ENCODE data around the gene DCST2.
A peak's percentile ranks its signal among the peaks of the same experiment; 100 is the strongest.

The DCST2 gene

DNA sequence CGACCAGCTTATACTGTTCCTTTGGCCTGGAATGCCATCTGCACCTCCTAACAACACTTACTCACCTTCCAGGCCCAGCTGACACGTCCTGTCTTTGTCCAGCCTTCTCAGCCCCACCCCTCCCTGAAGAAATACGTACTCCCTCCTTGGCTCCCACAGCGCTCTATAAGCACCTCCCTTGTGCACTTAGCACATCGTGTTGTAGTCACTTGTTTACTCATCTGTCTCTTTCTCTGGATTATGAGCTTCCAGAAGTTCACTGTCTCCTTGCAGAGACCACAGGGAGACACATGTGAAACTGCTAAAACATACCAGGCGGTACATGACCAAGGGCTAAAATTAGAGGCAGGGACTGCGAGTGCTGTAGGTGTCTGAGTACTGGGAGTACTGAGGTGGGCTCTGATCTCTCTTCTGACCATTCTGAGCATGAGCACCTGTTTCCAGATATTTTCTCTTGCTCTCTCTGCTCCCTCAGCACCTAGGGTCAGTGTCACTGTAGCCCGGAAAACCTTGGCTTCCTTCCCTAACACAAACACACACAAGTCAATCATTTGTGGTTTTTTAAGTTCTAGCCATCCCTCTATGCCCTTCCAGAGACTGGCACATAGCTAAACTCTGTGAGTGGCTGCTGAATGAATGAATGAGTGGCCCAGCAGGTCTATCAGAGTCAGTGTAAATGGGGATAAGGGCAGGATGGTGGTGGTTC lies 5.2 kb upstream of the DCST2 start:
- no peak overlapping the region for H2AFZ ChIP-seq (ENCODE audit: low read length)
- H3K14ac ChIP-seq (ENCODE audit: low read length): no peak overlapping the region
- no CpG with 5 or more reads among the region's 8 CpGs for WGBS, 2 donors (ENCODE audit: extremely low coverage in 2 of 2, insufficient read length in 2 of 2, insufficient replicate concordance in 1 of 2)
- DNase-seq (ENCODE audit: low spot score): no peak
- H3K36me3 ChIP-seq (replicated peaks in 1 of 2; ENCODE audit: control insufficient read depth in 2 of 2, insufficient read depth in 2 of 2, low read length in 2 of 2): no peaks in the 10 kb centered on the region
- no peak overlapping the region for H4K91ac ChIP-seq (ENCODE audit: low read depth, low read length, poor library complexity)
- no peak overlapping the region for H3K4ac ChIP-seq (ENCODE audit: low read length)
- no peak overlapping the region for H2BK15ac ChIP-seq (ENCODE audit: low read length)
- H3K4me2 ChIP-seq (ENCODE audit: insufficient read depth, low read length, poor library complexity, severe bottlenecking): no peak overlapping the region
- peaks cover 2 to 9% of the 10 kb centered on the region in 2 donors for H3K4me1 ChIP-seq (ENCODE audit: control insufficient read depth in 2 of 2, insufficient read depth in 1 of 2, low read depth in 1 of 2, low read length in 2 of 2)
- H3K9me3 ChIP-seq (replicated peaks in 1 of 2; ENCODE audit: control insufficient read depth in 2 of 2, insufficient read depth in 1 of 2, low read depth in 1 of 2, low read length in 2 of 2): peaks cover 0 to 3% of the 10 kb centered on the region in 2 donors
- H4K8ac ChIP-seq (ENCODE audit: low read depth, low read length): no peak overlapping the region
- H3K27me3 ChIP-seq (ENCODE audit: control insufficient read depth in 3 of 3, insufficient read depth in 3 of 3, low read depth in 1 of 3, low read length in 3 of 3): no peaks in the 10 kb centered on the region
- H3K18ac ChIP-seq (ENCODE audit: low read length): no peak overlapping the region
- no peak overlapping the region for H2BK5ac ChIP-seq (ENCODE audit: low read length)
- no peak overlapping the region for H2AK5ac ChIP-seq (ENCODE audit: low read depth, low read length)
- no peak overlapping the region for H2BK120ac ChIP-seq (ENCODE audit: low read depth, low read length)
- H3K4me3 ChIP-seq (ENCODE audit: low read length in 2 of 2): no peak overlapping the region
- H3K9ac ChIP-seq (ENCODE audit: low read depth, low read length, poor library complexity): no peak overlapping the region
- H3K79me1 ChIP-seq (ENCODE audit: low read depth, low read length): no peaks in the 10 kb centered on the region
- no peak overlapping the region for H3K27ac ChIP-seq (replicated peaks; ENCODE audit: low read length)
- no peak overlapping the region for H2BK12ac ChIP-seq (ENCODE audit: low read length)
- H3K23ac ChIP-seq (ENCODE audit: low read depth, low read length, poor library complexity): no peak overlapping the region

DNA sequence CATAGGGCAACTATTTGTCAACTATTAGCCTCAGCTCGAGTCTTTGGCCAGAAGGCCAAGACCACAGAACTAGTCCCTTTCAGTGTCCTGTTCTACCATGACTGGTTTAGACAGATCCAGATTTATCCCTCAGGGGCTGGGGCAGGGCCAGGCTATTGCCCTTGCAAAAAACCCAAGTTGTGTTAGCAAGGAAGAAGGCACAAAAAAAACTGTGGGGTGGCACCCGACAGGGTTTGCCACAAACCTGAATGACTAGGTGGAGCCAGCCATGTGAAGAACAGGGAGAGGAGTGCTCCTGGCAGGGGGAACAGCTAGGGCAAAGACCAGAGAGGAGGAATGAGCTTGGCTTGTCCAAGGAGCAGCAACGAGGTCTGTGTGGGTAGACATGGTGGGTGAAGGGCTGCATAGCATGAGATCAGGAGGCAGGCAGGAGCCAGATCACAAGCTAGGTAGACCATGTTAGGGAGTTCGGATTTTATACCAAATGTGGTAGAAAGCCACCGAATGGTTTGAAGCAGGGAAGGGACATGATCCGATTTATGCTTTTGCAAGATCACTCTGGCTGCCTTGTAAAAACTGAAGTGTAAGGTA lies 4.4 kb upstream of the DCST2 start:
- Histone ChIP-seq H2AFZ (ENCODE audit: low read length) (no peak overlapping the region), H3K4me1 (ENCODE audit: control insufficient read depth in 2 of 2, insufficient read depth in 1 of 2, low read depth in 1 of 2, low read length in 2 of 2) (peaks cover 2 to 9% of the 10 kb centered on the region in 2 donors), H4K91ac (ENCODE audit: low read depth, low read length, poor library complexity) (no peak overlapping the region)

DNA sequence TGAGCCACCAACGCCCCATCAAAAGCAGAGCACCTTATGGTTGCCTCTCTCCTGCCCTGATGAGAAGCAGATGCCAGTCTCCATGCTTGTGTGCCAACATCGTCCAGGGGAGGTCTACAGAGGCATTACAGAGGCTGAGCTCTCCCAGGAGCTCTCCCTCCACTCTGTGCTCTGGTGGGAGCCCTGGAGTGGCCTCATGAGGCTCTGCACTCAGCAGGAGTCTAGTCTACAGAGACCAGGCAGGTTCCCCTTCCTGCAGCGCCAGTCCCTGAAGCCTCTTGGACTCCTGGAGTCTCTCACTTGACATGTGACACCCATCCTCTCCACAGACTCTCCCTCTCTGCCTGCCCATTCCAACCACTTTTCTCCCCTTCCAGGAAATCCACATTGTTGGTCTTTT lies 3.5 kb upstream of the DCST2 start:
- no peaks in the 10 kb centered on the region for H3K79me1 ChIP-seq (ENCODE audit: low read depth, low read length)
- peaks cover 2 to 9% of the 10 kb centered on the region in 2 donors for H3K4me1 ChIP-seq (ENCODE audit: control insufficient read depth in 2 of 2, insufficient read depth in 1 of 2, low read depth in 1 of 2, low read length in 2 of 2)
- H3K27ac ChIP-seq (replicated peaks; ENCODE audit: low read length): no peak overlapping the region
- DNase-seq (ENCODE audit: low spot score): no peak
- H4K91ac ChIP-seq (ENCODE audit: low read depth, low read length, poor library complexity): no peak overlapping the region
- no peak overlapping the region for H3K23ac ChIP-seq (ENCODE audit: low read depth, low read length, poor library complexity)
- H3K9ac ChIP-seq (ENCODE audit: low read depth, low read length, poor library complexity): no peak overlapping the region
- no peaks in the 10 kb centered on the region for H3K9me3 ChIP-seq (replicated peaks in 1 of 2; ENCODE audit: control insufficient read depth in 2 of 2, insufficient read depth in 1 of 2, low read depth in 1 of 2, low read length in 2 of 2)
- H2BK12ac ChIP-seq (ENCODE audit: low read length): no peak overlapping the region
- H3K4ac ChIP-seq (ENCODE audit: low read length): no peak overlapping the region
- no peak overlapping the region for H3K4me2 ChIP-seq (ENCODE audit: insufficient read depth, low read length, poor library complexity, severe bottlenecking)
- H3K18ac ChIP-seq (ENCODE audit: low read length): no peak overlapping the region
- no peak overlapping the region for H2BK120ac ChIP-seq (ENCODE audit: low read depth, low read length)
- H3K4me3 ChIP-seq (ENCODE audit: low read length in 2 of 2): no peak overlapping the region
- H2BK5ac ChIP-seq (ENCODE audit: low read length): no peak overlapping the region
- no CpG with 5 or more reads among the region's 3 CpGs for WGBS, 2 donors (ENCODE audit: extremely low coverage in 2 of 2, insufficient read length in 2 of 2, insufficient replicate concordance in 1 of 2)
- no peak overlapping the region for H2BK15ac ChIP-seq (ENCODE audit: low read length)
- H2AFZ ChIP-seq (ENCODE audit: low read length): no peak overlapping the region
- no peaks in the 10 kb centered on the region for H3K36me3 ChIP-seq (replicated peaks in 1 of 2; ENCODE audit: control insufficient read depth in 2 of 2, insufficient read depth in 2 of 2, low read length in 2 of 2)
- no peak overlapping the region for H4K8ac ChIP-seq (ENCODE audit: low read depth, low read length)
- no peaks in the 10 kb centered on the region for H3K27me3 ChIP-seq (ENCODE audit: control insufficient read depth in 3 of 3, insufficient read depth in 3 of 3, low read depth in 1 of 3, low read length in 3 of 3)
- H3K14ac ChIP-seq (ENCODE audit: low read length): no peak overlapping the region
- H2AK5ac ChIP-seq (ENCODE audit: low read depth, low read length): peak overlapping the region; percentile 7

More for the DNA sequence above, 4.4 kb upstream of the DCST2 start:
- H2AK5ac ChIP-seq (ENCODE audit: low read depth, low read length): no peak overlapping the region
- H3K9ac ChIP-seq (ENCODE audit: low read depth, low read length, poor library complexity): no peak overlapping the region
- H3K27me3 ChIP-seq (ENCODE audit: control insufficient read depth in 3 of 3, insufficient read depth in 3 of 3, low read depth in 1 of 3, low read length in 3 of 3): no peaks in the 10 kb centered on the region
- no peak overlapping the region for H3K23ac ChIP-seq (ENCODE audit: low read depth, low read length, poor library complexity)
- H2BK5ac ChIP-seq (ENCODE audit: low read length): no peak overlapping the region
- H3K27ac ChIP-seq (replicated peaks; ENCODE audit: low read length): no peak overlapping the region
- no CpG with 5 or more reads among the region's 6 CpGs for WGBS, 2 donors (ENCODE audit: extremely low coverage in 2 of 2, insufficient read length in 2 of 2, insufficient replicate concordance in 1 of 2)
- H3K36me3 ChIP-seq (replicated peaks in 1 of 2; ENCODE audit: control insufficient read depth in 2 of 2, insufficient read depth in 2 of 2, low read length in 2 of 2): no peaks in the 10 kb centered on the region
- H4K8ac ChIP-seq (ENCODE audit: low read depth, low read length): no peak overlapping the region
- H3K9me3 ChIP-seq (replicated peaks in 1 of 2; ENCODE audit: control insufficient read depth in 2 of 2, insufficient read depth in 1 of 2, low read depth in 1 of 2, low read length in 2 of 2): peaks cover 0 to 3% of the 10 kb centered on the region in 2 donors
- no peaks in the 10 kb centered on the region for H3K79me1 ChIP-seq (ENCODE audit: low read depth, low read length)
- no peak overlapping the region for H2BK15ac ChIP-seq (ENCODE audit: low read length)
- no peak overlapping the region for H3K18ac ChIP-seq (ENCODE audit: low read length)
- no peak overlapping the region for H2BK12ac ChIP-seq (ENCODE audit: low read length)
- H3K4me3 ChIP-seq (ENCODE audit: low read length in 2 of 2): no peak overlapping the region
- no peak for DNase-seq (ENCODE audit: low spot score)
- no peak overlapping the region for H3K14ac ChIP-seq (ENCODE audit: low read length)
- H3K4ac ChIP-seq (ENCODE audit: low read length): no peak overlapping the region
- no peak overlapping the region for H3K4me2 ChIP-seq (ENCODE audit: insufficient read depth, low read length, poor library complexity, severe bottlenecking)
- no peak overlapping the region for H2BK120ac ChIP-seq (ENCODE audit: low read depth, low read length)

DNA sequence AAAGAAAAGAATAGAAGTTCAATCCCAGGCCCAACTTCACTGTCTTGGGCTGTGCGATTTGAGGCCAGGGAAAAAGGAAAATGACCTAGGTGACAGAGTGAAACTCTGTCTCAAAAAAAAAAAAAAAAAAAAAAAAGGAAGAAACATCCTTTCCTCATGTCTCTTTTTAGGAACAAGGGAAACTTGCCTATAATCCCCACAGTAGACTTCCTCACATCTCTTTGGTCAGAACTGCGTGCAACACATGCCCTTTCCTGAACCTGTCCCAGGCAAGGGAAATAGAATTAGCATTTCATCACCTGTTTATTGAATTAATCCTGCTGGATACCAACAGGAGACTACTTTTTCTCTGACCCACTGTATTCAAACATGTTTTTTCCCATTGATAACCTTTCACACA lies 2.4 kb upstream of the DCST2 start:
- no CpG with 5 or more reads among the region's 2 CpGs for WGBS, 2 donors (ENCODE audit: extremely low coverage in 2 of 2, insufficient read length in 2 of 2, insufficient replicate concordance in 1 of 2)
- no peak overlapping the region for H3K14ac ChIP-seq (ENCODE audit: low read length)

More for the DNA sequence above, 2.4 kb upstream of the DCST2 start:
- no peaks in the 10 kb centered on the region for H3K36me3 ChIP-seq (replicated peaks in 1 of 2; ENCODE audit: control insufficient read depth in 2 of 2, insufficient read depth in 2 of 2, low read length in 2 of 2)
- no peak overlapping the region for H2BK120ac ChIP-seq (ENCODE audit: low read depth, low read length)
- no peak overlapping the region for H2BK5ac ChIP-seq (ENCODE audit: low read length)
- no peak overlapping the region for H3K27ac ChIP-seq (replicated peaks; ENCODE audit: low read length)
- H3K4me1 ChIP-seq (ENCODE audit: control insufficient read depth in 2 of 2, insufficient read depth in 1 of 2, low read depth in 1 of 2, low read length in 2 of 2): peaks cover 2 to 9% of the 10 kb centered on the region in 2 donors
- no peaks in the 10 kb centered on the region for H3K9me3 ChIP-seq (replicated peaks in 1 of 2; ENCODE audit: control insufficient read depth in 2 of 2, insufficient read depth in 1 of 2, low read depth in 1 of 2, low read length in 2 of 2)
- no peak for DNase-seq (ENCODE audit: low spot score)
- no peak overlapping the region for H2BK15ac ChIP-seq (ENCODE audit: low read length)
- no peaks in the 10 kb centered on the region for H3K27me3 ChIP-seq (ENCODE audit: control insufficient read depth in 3 of 3, insufficient read depth in 3 of 3, low read depth in 1 of 3, low read length in 3 of 3)
- no peak overlapping the region for H2AFZ ChIP-seq (ENCODE audit: low read length)
- H3K9ac ChIP-seq (ENCODE audit: low read depth, low read length, poor library complexity): no peak overlapping the region
- H3K4me3 ChIP-seq (ENCODE audit: low read length in 2 of 2): no peak overlapping the region
- no peak overlapping the region for H3K4ac ChIP-seq (ENCODE audit: low read length)
- no peak overlapping the region for H2AK5ac ChIP-seq (ENCODE audit: low read depth, low read length)
- no peaks in the 10 kb centered on the region for H3K79me1 ChIP-seq (ENCODE audit: low read depth, low read length)
- H2BK12ac ChIP-seq (ENCODE audit: low read length): no peak overlapping the region
- H3K23ac ChIP-seq (ENCODE audit: low read depth, low read length, poor library complexity): no peak overlapping the region
- no peak overlapping the region for H3K4me2 ChIP-seq (ENCODE audit: insufficient read depth, low read length, poor library complexity, severe bottlenecking)
- no peak overlapping the region for H4K8ac ChIP-seq (ENCODE audit: low read depth, low read length)
- no peak overlapping the region for H3K18ac ChIP-seq (ENCODE audit: low read length)
- no peak overlapping the region for H4K91ac ChIP-seq (ENCODE audit: low read depth, low read length, poor library complexity)

All from neuronal stem cell (in vitro differentiated cells).